ENCODE measurements around the gene TRIM4. TPM values are rescaled to one million over a fixed set of nuclear protein-coding genes. Genes with fewer than 3 reads are reported as not detected.

TRIM4 gene, protein sequence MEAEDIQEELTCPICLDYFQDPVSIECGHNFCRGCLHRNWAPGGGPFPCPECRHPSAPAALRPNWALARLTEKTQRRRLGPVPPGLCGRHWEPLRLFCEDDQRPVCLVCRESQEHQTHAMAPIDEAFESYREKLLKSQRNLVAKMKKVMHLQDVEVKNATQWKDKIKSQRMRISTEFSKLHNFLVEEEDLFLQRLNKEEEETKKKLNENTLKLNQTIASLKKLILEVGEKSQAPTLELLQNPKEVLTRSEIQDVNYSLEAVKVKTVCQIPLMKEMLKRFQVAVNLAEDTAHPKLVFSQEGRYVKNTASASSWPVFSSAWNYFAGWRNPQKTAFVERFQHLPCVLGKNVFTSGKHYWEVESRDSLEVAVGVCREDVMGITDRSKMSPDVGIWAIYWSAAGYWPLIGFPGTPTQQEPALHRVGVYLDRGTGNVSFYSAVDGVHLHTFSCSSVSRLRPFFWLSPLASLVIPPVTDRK
- total RNA-seq (2022; extraction: Qiagen RNA extraction; ENCODE audit: low read depth), result 20.5 to 27.9 TPM (median 26.3 TPM) in 5 replicates

DNA sequence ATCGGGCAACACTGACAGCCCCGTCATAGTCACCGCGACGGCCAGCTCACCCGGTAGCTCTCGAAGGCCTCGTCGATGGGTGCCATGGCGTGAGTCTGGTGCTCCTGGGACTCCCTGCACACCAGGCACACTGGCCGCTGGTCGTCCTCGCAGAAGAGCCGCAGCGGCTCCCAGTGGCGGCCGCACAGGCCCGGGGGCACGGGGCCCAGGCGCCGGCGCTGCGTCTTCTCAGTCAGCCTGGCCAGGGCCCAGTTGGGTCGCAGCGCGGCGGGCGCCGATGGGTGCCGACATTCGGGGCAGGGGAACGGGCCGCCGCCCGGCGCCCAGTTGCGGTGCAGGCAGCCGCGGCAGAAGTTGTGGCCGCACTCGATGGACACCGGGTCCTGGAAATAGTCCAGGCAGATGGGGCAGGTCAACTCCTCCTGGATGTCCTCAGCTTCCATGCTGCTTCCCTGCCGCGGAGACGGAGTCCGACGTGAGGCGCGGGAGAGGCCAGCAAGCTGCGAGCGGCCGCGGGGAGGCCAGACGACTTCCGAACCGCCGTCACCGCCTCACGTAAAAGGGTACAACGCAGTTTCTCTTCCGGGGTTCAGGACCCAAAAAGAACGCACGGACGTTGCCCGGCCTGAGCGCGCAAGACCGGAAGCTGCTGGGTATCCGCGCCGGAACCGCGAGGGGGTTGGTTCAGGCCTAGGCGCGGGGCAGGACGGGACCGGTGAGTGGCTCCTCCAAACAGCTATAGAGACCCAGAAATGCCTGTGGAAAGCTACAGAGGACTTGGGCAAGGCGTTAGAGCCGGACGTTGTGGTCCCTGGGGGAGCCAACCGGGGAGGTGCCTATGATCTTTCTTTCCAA is at the start of gene TRIM4:
Gene TRIM4 (minus strand): TSS at position 572 of the 855 bp plus-strand sequence. CDS start 129 bp downstream, at position 443.

DNA sequence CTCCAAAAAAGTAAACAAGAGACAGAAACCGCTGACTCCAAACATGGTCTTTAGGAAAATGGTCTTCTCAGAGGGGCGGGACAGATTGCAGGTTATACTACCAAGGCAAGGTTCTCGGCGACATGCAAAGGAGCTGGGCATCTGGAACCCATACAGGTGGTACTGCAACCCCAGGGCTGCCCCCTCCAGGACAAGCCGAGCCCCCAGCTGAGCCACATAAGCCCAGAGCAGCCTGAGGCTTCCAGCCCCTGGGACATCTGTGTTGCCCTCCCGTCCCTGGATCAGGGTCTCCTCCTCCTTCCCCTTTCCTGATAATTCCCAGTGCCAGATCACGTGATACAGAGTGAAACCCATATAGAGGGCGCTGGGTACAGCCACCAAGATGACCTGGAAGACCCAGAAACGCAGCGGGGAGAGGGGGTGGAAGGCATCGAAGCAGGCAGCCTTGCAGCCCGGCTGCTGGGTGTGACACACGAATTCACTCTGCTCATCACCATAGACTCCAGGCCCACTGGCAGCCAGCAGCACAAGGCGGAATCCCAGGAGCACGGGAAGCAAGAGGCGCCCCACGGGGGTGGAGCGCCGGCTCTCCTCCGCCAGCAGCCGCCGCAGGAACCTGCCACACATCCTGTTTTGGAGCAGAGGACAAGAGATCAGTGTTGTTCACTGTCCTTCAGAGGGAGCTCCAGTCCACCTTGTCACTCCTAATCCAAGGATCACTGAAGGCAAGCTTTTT is 9.8 kb upstream of the TRIM4 start, which contains the start of gene GJC3:
Gene GJC3 (minus strand): TSS at position 627 of the 736 bp plus-strand sequence. CDS start 0 bp downstream, at position 627.

DNA sequence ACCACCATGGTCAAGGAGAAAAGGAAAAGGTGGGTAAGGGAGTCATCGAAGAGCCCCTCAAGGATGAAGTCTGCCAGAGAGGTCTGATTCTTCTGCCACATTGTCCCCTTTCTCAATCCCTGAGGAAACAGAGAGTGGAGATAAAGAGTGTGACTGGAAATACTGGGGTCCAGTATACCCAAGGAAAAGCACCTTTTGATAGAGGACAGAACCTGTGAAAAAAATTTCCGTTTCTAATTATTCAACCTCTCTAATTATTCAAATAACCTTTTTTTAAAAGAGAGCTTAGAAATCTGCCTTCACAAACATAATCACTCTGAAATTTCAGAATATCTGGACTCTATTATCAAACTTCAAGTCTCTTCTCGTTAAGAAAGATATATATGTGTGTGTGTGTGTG is 42.4 kb downstream of the TRIM4 start, which contains the start of gene OR2AE1:
Gene OR2AE1 (minus strand): TSS at position 101 of the 400 bp plus-strand sequence. CDS start 0 bp downstream, at position 101.

Other genes with a start within 250 kb of the TRIM4 start
- 1.1 to 1.6 TPM (median 1.5 TPM) in 5 replicates for gene CYP3A5, start 239.5 kb downstream of the TRIM4 start, total RNA-seq (2022; extraction: Qiagen RNA extraction; ENCODE audit: low read depth)
- gene CYP3A7, start 184.3 kb downstream of the TRIM4 start, total RNA-seq (2022; extraction: Qiagen RNA extraction; ENCODE audit: low read depth), result not detected in 5 replicates
- gene CYP3A4, start 135.3 kb downstream of the TRIM4 start, total RNA-seq (2022; extraction: Qiagen RNA extraction; ENCODE audit: low read depth), result 0.10 TPM in 1 of 5 replicates, not detected in the others
- not detected in 5 replicates for gene CYP3A43, start 91.5 kb downstream of the TRIM4 start, total RNA-seq (2022; extraction: Qiagen RNA extraction; ENCODE audit: low read depth)
- gene OR2AE1, start 42.5 kb downstream of the TRIM4 start, total RNA-seq (2022; extraction: Qiagen RNA extraction; ENCODE audit: low read depth), result not detected in 5 replicates
- 0.14 to 0.31 TPM (median 0.21 TPM) in 4 of 5 replicates, not detected in the other for gene GJC3, start 10.1 kb upstream of the TRIM4 start, total RNA-seq (2022; extraction: Qiagen RNA extraction; ENCODE audit: low read depth)
- 0.27 TPM in 1 of 5 replicates, not detected in the others for gene AZGP1, start 56.5 kb upstream of the TRIM4 start, total RNA-seq (2022; extraction: Qiagen RNA extraction; ENCODE audit: low read depth)
- 6.1 to 9.9 TPM (median 9.2 TPM) in 5 replicates for gene ZKSCAN1, start 96.1 kb upstream of the TRIM4 start, total RNA-seq (2022; extraction: Qiagen RNA extraction; ENCODE audit: low read depth)
- 9.3 to 12.1 TPM (median 10.1 TPM) in 5 replicates for gene ZSCAN21, start 130.2 kb upstream of the TRIM4 start, total RNA-seq (2022; extraction: Qiagen RNA extraction; ENCODE audit: low read depth)
- gene ZNF3, start 162.2 kb upstream of the TRIM4 start, total RNA-seq (2022; extraction: Qiagen RNA extraction; ENCODE audit: low read depth), result 18.2 to 23.1 TPM (median 19.7 TPM) in 5 replicates
- gene COPS6, start 169.4 kb upstream of the TRIM4 start, total RNA-seq (2022; extraction: Qiagen RNA extraction; ENCODE audit: low read depth), result 149 to 206 TPM (median 179 TPM) in 5 replicates
- gene MCM7, start 181.9 kb upstream of the TRIM4 start, total RNA-seq (2022; extraction: Qiagen RNA extraction; ENCODE audit: low read depth), result 234 to 255 TPM (median 254 TPM) in 5 replicates
- gene AP4M1, start 182.1 kb upstream of the TRIM4 start, total RNA-seq (2022; extraction: Qiagen RNA extraction; ENCODE audit: low read depth), result 12.3 to 15.4 TPM (median 14.5 TPM) in 5 replicates
- gene TAF6, start 199.8 kb upstream of the TRIM4 start, total RNA-seq (2022; extraction: Qiagen RNA extraction; ENCODE audit: low read depth), result 57.6 to 68.0 TPM (median 64.7 TPM) in 5 replicates
- gene CNPY4, start 200.1 kb upstream of the TRIM4 start, total RNA-seq (2022; extraction: Qiagen RNA extraction; ENCODE audit: low read depth), result 10.5 to 12.4 TPM (median 10.8 TPM) in 5 replicates
- 2.7 to 3.8 TPM (median 3.1 TPM) in 5 replicates for gene MBLAC1, start 207.4 kb upstream of the TRIM4 start, total RNA-seq (2022; extraction: Qiagen RNA extraction; ENCODE audit: low read depth)
- gene LAMTOR4, start 229.4 kb upstream of the TRIM4 start, total RNA-seq (2022; extraction: Qiagen RNA extraction; ENCODE audit: low read depth), result 141 to 188 TPM (median 175 TPM) in 5 replicates
- gene TRAPPC14, start 239.2 kb upstream of the TRIM4 start, total RNA-seq (2022; extraction: Qiagen RNA extraction; ENCODE audit: low read depth), result 8.7 to 16.1 TPM (median 12.9 TPM) in 5 replicates
- gene GAL3ST4, start 249.1 kb upstream of the TRIM4 start, total RNA-seq (2022; extraction: Qiagen RNA extraction; ENCODE audit: low read depth), result 0.07 to 0.08 TPM in 2 of 5 replicates, not detected in the others

Measured in A549 treated with RU486 at 1 μM for 4 hours (cell line).